GM13976 (cell line): Measurements from ENCODE around the gene GLIPR1L1.

Experiments
- DNase-seq: peaks from one replicate; pipeline ENCODE4 v3.0.0; 2012; ENCODE audit warnings: low spot score
- CTCF ChIP-seq: IDR thresholded peaks from 2 replicates; pipeline ENCODE4 v1.5.1; 2012; ENCODE audit warnings: borderline replicate concordance, mild to moderate bottlenecking; ENCODE audit not compliant: insufficient read depth; ENCODE audit errors: extremely low read depth, missing control alignments, control extremely low read depth
- in situ Hi-C: fragments of 300-500 bp; cut with MboI; formaldehyde crosslinking; loops from one replicate; pipeline ENCODE4 v1.12.0; 2022; ENCODE audit warnings: low sequenced_read_pairs, mixed read lengths, inconsistent platforms; ENCODE audit not compliant: unreplicated experiment

Gene GLIPR1L1

DNA sequence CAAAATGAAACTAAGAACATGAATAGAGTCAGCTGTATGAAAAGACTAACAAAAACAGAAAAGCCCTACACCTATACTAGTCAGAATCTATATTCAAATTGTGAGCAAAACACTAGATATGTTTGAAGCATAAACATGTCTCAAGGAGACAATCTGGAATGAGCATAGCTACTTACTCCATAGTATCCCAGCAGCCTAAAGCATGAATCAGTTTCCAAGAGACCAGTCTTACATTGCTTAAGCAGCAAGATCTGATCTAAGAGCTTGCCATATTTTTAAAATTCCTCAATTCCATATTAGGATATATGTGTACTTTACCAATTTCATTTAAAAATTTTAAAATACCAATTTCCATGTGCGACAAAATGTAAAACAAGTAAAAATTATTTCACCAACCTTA is 12.0 kb upstream of the GLIPR1L1 start:
- TF ChIP-seq CTCF: no peak
- no peak for DNase-seq
- in situ Hi-C loops: no loop called here

DNA sequence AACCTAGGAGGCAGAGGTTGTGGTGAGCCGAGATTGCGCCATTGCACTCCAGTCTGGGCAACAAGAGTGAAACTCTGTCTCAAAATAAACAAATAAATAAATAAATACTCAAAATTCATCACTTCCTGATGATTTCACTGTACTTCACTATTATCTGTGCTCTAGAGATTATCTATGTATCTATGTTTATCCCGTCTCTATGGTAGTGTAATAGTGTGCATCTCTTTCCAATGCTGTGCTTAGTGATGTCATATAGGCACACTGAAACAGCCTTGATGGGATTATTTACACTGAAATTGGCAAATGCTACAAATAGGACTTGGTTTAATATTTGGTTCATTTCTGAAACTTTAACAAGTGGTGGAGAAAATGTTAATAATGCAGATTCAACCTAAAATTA is 10.8 kb upstream of the GLIPR1L1 start:
- no peak for DNase-seq
- in situ Hi-C loops: no loop called here

GRCh38 chr12:75327642-75328041 is 6.8 kb upstream of the GLIPR1L1 start:
- DNase-seq: no peak
- in situ Hi-C loops: loop anchor here (25.0 kb wide), 1 partner anchor 710 kb away; the partner anchor contains the start of gene PHLDA1
- no peak for TF ChIP-seq CTCF

More for the DNA sequence above, 10.8 kb upstream of the GLIPR1L1 start:
- TF ChIP-seq CTCF: no peak

DNA sequence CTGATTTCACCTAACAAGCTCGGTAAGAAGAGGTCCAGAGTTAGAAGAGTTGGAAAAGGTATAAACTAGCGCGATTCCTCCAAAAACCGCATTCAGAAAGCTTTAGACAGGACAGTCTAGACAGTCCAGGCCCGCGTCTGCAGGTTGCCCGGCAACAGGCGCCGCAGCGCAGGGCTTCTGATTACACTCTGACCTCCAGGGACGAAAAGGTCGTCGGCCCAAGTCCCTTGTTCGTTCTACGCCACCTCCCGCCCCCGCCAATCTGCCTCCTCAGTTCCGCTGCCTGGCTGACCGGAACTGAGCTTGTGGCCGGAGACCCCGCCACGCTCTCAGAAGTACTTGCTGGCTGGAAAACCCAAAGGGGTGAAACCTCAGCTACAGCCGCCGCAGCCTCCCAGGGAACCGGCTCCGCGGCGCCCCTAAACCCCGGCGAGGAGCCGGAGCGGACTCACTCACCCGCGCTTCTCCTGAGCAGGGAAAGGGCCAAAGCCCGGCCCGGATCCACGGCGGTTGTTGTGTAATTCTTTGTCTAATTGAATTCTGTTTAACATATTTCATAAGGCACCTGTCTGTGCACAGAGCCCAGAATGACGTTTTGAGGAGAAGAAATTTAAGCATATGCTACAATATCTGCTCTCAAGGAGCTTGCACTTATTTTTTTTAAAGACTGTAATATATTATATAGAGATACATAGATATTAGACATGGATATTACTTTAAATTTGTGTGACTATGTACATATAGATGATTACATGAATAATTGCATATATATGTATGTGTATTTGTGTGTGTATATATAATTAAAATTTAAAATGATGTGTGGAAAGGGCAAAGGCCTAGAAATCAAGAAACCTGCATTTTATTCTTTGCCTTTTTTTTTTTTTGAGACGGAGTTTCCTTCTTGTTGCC is 4.3 kb upstream of the GLIPR1L1 start, which contains the start of gene CAPS2:
Gene CAPS2, minus strand, starts transcription at position 407 of the 909 bp plus-strand sequence. CDS start 3,826 bp downstream, outside the sequence.
- in situ Hi-C loops: loop anchor here (10.0 to 25.0 kb wide), 2 partner anchors 155 to 707 kb away; partner anchors contain the start of genes GLIPR1 and PHLDA1
- no peak for TF ChIP-seq CTCF

GRCh38 chr12:75337905-75338304 is 3.4 kb downstream of the GLIPR1L1 start:
- in situ Hi-C loops: loop anchor here (10.0 to 25.0 kb wide), 2 partner anchors 147 to 699 kb away; partner anchors contain the start of genes GLIPR1 and PHLDA1
- no peak for TF ChIP-seq CTCF
- peak; percentile 47 for DNase-seq

More for the DNA sequence above, 4.3 kb upstream of the GLIPR1L1 start, which contains the start of gene CAPS2:
- peak; percentile 86 for DNase-seq

DNA sequence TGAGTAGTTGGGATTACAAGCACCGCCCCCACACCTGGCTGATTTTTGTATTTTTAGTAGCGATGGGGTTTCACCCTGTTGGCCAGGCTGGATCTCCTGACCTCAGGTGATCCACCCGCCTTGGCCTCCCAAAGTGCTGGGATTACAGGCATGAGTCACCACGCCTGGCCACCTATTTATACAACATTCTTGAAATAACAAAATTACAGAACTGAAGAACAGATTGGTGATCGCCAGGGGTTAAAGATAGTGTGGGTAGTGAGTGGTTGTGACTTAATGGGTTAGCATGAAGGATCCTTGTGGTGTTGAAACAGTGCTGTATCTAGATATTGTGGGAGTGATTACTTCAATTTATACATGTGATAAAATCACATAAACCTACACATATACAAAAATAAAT is 7.4 kb downstream of the GLIPR1L1 start:
- no peak for DNase-seq
- in situ Hi-C loops: loop anchor here (25.0 kb wide), 1 partner anchor 695 kb away; the partner anchor contains the start of gene PHLDA1
- TF ChIP-seq CTCF: no peak
